Tibial nerve (tissue), 3 donors: ENCODE data around the gene DLGAP5.

Experiments used
- POLR2A ChIP-seq, 2 donors: fragments of 450-650 bp; IDR thresholded peaks; one replicate each; pipeline ENCODE4 v1.6.1; 2017; ENCODE audit warnings: antibody characterized with exemption in 2 of 2, mild to moderate bottlenecking in 2 of 2, moderate library complexity in 2 of 2
- TF ChIP-seq, protein P1 (sequence below), 5 experiments: fragments of 200-600 bp in 3 of 5; fragments of 450-650 bp in 2 of 5; sonication (generic) in 3 of 5; IDR thresholded peaks; one replicate each; pipeline ENCODE4 v1.5.1; 2016 to 2019; ENCODE audit warnings: antibody characterized with exemption in 5 of 5, mild to moderate bottlenecking in 3 of 5, moderate library complexity in 2 of 5

DNA sequence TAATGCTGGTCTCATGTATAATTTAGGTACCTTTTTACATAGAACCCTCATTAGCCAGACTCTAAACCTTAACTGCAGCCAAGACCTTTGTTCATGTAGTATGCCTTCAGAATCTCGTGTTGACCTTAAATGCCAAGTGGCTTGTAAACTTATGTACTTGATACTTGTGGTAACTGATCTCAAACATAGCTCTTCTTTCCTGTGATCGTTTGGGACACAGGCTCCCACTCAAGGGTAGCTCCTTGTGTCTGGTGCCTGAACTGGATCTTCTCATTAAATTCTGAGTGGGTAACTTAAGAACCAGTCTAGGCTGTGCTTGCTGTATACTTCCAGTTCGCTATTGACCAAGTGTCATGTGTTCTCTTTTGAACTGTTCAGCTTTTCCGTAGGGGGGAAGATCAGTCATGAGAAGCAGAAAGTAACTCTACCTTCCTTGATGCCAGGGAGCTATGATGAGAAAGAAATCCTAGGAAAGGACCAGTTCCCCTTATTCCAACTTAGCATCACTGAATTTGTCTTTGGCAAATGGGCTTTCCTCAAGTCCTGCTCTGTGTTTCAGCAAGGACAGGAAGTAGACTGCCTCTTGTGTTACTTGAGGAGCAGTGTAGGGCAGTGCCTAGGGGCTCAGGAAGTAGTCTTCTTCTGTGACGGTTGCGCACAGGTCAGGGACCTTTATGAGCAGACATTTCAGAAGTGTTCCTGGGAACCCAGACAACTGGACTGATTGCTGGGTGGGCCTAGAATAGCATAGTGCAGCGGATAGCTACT, 59.8 kb downstream of the DLGAP5 start:
- TF ChIP-seq, protein P1, sequence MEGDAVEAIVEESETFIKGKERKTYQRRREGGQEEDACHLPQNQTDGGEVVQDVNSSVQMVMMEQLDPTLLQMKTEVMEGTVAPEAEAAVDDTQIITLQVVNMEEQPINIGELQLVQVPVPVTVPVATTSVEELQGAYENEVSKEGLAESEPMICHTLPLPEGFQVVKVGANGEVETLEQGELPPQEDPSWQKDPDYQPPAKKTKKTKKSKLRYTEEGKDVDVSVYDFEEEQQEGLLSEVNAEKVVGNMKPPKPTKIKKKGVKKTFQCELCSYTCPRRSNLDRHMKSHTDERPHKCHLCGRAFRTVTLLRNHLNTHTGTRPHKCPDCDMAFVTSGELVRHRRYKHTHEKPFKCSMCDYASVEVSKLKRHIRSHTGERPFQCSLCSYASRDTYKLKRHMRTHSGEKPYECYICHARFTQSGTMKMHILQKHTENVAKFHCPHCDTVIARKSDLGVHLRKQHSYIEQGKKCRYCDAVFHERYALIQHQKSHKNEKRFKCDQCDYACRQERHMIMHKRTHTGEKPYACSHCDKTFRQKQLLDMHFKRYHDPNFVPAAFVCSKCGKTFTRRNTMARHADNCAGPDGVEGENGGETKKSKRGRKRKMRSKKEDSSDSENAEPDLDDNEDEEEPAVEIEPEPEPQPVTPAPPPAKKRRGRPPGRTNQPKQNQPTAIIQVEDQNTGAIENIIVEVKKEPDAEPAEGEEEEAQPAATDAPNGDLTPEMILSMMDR (IDR thresholded peaks at IDR 0.05), result no peak
- no peak for TF ChIP-seq POLR2A (IDR thresholded peaks at IDR 0.05)
